Activated effector memory CD4-positive, alpha-beta T cell treated with anti-CD3 and anti-CD28 coated beads, Interleukin-2, amount 50 U/mL, for 16 hours (primary cell): Measurements from ENCODE around the gene WWOX.

Experiments
- DNase-seq: peaks from one replicate; pipeline ENCODE4 v3.0.0-alpha.2; 2020

Gene WWOX

DNA sequence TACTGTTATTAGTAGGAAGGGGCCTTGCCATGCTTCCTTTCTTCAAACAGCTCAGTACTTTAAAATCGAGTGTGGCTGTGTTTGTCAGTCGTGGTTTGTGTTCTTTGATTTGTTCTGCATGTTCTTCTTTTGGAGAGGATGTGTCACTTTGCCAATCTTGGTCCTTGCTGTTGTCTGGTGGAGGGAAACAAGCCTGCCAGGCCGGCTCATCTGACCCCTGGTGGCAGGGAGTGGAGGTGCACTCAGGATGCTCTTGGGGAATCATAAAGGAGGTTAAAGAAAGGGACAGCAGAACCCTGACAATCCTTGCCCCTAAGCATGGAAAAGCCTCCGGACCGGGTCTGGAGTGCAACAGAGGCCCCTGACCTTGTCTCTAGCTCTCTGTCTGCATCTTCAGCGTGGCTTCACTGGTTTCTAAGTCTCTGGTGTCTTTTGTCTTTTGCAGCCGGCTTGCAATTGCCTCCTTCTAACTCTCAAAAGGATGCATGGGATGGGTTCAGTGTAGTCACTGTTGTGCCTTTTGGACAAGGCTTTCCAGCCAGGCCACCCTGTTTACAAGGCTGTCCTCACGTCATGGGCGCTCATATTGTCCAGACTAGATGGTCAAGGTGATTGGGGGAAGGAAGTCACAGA lies 135.8 kb downstream of the WWOX start:
- DNase-seq = peak; percentile 85

DNA sequence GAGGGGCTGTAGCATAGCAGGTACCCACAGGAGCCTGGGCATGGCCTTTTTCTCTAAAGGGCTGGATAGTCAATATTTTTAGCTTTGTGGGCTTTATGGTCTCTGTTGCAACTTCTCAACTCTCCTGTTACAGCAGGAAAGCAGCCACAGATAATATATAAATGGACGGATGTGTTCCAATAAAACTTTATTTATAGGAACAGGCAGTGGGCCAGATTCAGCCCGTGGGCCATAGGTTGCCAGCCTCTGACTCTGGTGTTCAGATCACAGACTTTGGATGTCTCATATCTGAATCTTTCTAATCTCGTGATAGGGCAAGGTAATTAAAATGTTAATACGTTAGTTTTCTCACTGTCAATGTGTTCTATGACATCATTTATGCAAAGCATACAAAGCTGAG lies 136.4 kb downstream of the WWOX start:
- no peak for DNase-seq

DNA sequence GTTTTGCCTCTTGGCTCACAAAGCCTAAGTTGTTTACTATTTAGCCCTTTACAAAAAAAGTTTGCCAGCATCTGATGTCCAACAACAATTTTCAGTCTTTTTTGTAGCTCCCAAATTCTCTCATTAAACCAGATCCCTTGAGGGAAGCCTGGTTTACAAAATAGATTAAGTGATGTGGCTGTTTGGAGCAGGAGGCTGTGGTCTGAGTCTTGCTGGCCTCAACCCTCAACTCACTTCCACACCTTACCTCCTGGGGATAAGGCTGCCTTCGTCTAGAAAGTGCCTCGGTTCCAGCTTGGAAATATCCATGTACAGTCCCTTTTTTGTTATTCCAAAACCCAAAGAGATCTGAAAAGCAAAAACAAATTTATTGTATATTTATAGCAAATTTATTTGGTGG lies 138.4 kb downstream of the WWOX start:
- DNase-seq = no peak

DNA sequence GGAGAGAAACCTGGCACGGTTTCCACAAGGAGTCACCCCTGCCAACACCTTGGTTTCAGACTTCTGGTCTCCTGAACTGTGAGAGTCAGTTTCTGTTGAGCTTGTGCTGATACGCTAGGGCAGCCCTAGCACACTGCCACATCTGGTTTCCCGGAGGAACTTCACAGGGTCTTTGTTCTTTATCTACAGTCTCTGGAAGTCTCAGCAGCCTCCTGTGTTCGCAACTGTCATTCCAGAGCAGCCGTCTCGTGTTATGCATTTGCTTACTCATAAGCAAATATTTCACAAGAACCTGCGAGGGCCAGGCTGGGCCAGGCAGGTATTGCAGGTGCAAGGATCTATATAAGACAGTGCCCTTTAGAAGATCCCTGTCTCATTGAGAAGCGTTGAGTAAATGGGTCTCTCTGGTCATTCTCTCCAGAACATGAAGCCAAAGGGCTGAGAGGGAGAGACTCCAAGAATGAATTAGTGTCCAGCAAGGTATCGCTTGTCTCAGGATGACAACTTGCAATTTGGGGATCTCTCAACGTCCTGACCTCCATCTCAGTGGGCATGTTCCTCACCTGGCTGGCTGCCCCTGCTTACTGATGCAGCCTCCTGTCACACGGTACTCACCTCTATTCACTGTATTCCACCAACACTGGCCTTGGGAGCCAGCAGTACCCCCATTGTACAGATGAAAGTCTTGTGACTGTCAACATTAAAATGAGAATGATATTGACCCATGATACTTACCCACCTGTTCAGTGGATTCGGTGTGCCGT lies 141.2 kb downstream of the WWOX start:
- DNase-seq = no peak

DNA sequence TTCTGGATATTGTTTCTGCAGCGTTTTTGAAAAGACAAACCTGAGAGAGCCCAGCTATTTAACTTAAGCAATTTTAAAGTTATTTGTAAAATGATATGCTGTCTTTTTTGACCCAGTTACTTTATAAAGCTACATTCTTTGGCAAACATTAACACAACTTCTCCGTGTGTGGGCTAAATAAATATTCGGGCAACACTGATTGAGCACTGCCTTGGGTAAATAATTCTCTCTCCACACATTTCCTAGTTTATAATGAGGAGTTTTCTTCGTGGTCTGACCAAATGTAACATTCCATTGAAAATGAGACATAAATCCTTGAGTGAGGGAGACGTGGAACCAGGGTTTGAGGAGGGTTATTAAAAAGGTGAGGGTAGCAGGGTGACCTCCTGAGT lies 142.8 kb downstream of the WWOX start:
- no peak for DNase-seq

DNA sequence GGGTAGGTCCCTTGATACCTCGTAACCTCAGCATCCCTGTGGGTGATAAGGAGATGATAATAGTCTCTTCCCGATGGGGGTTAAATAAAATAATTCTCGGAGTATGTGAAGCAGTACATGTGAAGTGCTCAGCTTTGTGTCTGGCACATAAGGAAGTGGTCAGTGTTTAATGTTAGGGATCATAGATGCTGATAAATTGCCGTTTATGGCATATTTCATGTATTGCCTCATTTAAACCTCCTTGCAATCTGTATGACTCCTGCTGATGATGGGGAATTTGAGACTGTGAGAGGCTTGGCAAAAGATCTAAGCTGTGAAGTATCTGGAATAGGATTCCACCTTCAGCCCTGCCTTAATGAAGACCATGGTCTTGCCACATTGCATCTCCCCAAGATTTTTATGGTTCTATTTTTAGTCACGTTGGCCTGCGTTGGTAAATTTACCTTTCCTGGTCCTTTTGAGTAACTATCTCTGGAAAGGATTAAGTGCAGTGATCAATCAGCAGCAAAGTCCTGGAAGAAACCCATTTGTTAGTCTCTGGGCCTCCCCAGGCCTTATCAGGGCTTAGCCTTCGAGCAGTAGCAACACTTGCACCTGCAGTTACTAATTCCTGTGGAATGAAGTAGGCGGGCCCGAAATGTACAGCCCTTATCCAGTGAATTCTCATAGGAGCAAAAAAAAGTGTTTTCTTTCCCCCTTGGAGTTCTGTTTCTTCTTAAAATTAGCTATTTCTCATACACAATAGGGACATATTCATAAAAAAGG lies 144.9 kb downstream of the WWOX start:
- no peak for DNase-seq

DNA sequence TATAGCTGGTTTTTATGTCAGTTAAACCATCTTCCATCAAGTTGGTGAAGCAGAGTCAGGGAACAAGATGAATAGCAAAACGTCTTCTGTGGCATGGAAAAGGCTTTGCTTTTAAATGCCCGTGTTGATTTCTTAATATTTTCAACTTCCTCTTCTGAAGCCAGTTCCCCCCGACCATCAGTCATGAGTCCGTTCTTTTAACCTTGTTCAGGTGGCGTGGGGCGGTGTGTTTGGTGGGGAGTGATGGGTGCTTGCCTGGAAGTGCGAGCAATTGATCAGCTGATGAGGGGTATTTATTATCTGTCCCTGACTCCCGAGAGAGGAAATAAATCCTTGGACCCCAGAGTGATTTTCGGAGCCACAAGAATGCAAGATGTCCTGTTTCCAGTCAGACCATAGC lies 147.1 kb downstream of the WWOX start:
- no peak for DNase-seq

GRCh38 chr16:78249056-78249455 lies 149.6 kb downstream of the WWOX start:
- no peak for DNase-seq

DNA sequence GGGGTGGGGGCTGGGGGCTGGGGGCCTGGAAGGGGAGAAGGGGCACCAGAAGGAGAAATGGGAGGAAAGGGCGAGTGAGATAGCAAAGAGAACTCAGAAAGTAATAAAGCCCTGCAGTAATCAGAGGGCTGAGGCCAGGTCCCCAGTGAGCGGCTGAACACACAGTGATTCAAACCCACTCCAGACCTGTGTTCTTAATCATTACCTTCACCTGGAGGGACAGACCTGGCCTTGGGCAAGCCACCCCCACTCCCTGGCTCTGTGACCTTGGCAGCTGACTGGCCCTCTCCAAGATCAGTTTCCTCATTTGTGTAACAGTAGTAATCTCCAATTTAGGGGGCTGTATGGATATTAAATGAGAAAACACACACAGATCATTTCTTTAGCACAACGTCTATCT lies 150.4 kb downstream of the WWOX start:
- DNase-seq = no peak

GRCh38 chr16:78251115-78251514 lies 151.7 kb downstream of the WWOX start:
- no peak for DNase-seq

DNA sequence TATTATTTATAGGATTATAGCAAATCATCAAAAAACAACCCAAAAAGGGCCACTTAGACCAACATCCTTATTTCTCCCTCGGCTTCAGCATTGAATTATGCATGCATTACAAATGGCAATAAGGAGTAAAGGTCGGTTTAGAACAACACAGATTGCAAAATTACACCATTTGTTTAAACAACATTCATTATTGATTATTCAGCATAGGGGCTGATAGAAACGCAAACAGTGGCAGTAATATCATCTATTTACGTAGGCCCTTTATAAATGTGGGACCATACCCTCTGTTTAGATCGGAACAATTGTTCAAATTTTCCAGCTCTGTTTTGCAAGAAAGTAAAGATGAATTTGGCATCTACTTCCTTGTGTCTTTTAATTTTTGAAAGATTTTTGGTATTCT lies 153.3 kb downstream of the WWOX start:
- DNase-seq = no peak

DNA sequence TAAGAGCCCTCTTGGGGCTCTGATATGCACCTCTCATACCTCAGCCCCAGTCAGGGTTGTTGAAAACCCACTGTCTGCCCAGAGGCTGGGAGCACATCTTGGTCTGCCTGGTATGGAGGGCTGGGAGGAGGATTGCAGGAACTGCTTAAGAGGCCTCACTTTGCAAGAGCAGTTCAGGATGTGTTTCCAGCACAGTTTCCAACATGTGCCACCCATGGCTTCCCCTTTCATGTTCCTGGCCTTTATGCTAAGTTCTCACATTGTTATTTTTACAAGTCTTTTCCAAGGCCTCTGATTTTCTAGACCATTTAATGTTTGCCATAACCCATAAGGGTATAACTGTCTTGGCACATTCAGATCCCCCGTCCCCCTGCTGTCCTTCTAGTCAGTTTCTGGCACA lies 155.4 kb downstream of the WWOX start:
- no peak for DNase-seq

DNA sequence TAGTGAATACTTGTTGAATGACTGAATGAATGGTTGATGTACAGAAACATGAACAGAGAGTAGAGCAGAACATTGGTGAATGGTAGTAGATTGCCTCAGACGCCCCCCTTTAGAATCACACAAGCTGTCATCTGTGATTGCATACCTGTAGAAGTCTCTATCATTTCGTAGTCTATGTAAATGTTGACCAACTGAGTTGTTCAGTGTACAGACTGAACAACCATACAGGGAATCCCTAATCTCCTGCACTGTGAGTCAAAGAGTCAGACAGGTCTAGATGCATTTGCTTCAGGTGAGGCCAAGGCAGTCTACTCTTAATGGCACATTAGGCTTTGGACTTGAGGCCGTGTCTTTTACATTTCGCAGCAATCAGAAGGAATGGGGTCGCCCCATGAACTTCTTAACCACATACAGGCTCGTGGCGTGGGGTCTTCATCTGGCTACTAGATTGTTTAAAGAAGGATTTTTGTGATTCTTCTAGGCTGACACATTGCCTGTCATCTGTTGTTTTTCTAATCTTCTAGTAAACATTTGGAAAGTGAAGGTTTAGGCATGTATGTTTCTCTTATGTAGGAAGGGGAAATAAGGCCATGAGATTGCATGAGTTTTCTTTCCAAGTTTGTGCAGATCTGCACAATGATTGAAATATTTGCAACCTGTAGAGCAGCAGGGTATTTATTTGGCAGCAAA lies 157.4 kb downstream of the WWOX start:
- no peak for DNase-seq

DNA sequence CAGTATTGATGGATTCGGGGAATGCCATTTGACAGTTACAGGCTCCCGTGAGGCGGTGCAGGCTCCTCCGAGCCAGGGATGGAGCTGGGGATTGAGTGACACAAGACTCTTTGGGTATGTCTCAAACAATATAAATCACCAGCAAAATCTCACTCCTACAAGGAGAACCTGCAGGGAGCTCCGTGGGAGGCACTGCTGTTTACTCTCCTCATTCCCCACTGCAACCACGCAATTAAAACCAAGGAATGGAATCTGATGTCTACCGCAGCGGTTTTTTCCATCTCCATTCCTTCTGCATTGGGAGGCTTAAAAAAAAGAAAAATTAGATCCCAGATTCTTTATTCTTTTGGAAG lies 157.9 kb downstream of the WWOX start:
- no peak for DNase-seq

GRCh38 chr16:78258375-78259065 lies 159.1 kb downstream of the WWOX start:
- DNase-seq = no peak

GRCh38 chr16:78259873-78260272 lies 160.4 kb downstream of the WWOX start:
- DNase-seq = no peak

- no peak for DNase-seq
Measured at GRCh38 chr16:78264642-78265041, 165.2 kb downstream of the WWOX start.

- no peak for DNase-seq
Measured at GRCh38 chr16:78269256-78269655, 169.8 kb downstream of the WWOX start.

DNA sequence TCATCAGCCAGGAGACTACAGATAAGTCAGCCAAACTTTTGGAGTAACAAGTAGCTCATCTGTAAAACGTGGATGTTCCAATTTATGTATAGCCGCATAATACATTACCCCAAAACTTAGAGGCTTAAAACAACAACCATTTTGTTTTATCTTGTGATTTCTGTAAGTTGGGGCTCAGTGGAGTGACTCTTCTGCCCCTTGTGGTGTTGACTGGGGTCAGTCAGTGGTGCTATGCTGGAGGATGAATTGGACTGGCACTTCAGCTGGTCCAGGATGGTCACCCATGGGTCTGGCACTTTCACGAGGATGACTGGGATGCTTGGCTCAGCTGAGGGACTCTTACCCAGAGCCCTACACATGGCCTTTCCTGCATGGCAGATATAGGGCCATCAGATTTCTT lies 172.5 kb downstream of the WWOX start:
- no peak for DNase-seq

DNA sequence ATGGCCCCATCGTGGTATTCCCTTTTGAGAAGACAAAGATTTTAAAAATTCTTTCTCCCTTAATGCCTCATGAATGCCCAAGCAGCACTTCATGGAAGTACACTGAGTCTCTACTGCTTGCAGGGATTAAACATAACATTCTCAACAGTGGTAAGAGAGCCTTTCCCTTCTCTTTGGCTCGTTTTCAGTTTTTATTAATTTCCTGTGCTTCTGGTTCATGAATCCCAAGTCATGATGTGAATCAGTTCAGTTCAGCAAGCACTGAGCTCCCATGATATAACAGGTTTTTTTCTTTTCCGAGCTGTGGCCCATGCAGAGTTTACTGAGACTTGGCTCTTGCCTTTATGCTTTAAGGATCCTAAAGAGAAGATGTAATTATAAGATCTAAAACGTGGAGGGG lies 175.3 kb downstream of the WWOX start:
- DNase-seq = no peak

DNA sequence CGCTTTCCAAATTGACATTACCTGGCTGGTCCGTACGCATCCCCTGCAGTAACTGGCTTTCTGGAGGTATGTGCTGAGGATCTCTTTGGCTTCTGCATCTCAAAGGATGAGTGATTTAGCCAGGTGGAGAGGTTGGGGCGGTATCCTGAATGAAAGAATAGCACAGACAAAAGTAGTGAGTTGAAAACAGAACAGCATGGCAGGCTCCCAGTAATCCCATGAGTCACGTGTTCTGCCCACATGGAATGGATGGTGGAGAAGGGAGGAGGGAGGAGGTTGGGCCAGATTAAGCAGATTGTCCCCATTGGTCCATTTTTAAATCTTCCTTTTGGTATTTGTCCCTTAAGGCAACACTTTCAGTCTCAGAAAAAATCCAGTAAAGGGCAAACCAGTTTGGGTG lies 176.0 kb downstream of the WWOX start:
- DNase-seq = no peak

DNA sequence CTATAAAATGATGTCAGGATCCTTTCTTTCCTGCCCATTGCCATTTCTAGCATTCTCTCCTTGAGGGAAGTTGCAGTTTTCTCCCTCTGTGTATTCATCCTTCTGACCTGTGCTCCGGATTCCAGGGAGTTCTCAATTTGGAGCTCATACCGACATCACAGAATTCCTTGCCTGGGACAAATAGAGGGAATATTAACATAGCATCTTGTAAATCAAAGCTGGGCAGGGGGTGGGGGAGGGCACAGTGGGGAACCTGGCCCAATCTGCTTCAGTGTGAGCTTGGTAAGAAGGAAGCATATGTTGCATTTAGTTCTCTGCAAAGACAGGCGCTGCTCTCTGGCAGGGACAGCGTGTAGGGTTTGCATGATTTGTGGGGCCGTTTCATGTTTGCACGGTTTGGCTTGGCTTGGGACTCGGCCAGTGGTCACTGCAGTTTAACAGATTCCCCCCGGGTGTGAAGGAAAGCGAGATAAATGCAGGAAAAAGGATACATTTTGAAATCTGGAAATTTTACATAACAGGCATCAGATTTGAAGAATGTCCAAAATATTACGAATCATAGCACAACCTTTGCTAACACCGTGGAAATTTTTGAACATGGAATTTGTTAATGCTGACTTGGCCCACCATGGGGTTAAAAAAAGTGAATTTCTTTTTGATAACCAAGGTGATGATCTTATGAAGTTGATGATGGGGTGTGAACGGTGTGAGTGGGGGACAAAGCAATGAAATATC lies 178.0 kb downstream of the WWOX start:
- no peak for DNase-seq
